IMR-90 (cell line): ENCODE measurements around the gene SPTB. TPM values are rescaled to one million over a fixed set of nuclear protein-coding genes. Genes with fewer than 3 reads are reported as not detected.

Experiments
- ATAC-seq: fragments of 200-7000 bp; cut with Tn5 transposase; 2 replicates; pipeline ENCODE4 v1.9.1; 2020; ENCODE audit warnings: low read depth, mild to moderate bottlenecking, moderate library complexity
- BruUV-seq: library from RNA; stranded (reverse); fragments of 400-500 nt; replicated peaks from 2 replicates; lab custom pipeline; 2021; lab: Mats Ljungman, UMichigan
- CTCF ChIA-PET: fragments of 300-600 bp; formaldehyde crosslinking; extraction: SDS; loops from one replicate; lab custom pipeline; 2021; ENCODE audit warnings: antibody characterized with exemption; lab: Yijun Ruan, JAX
- POLR2A ChIA-PET: fragments of 300-600 bp; sonication (Branson Sonifier 250); formaldehyde crosslinking; loops from one replicate; lab custom pipeline; 2022; ENCODE audit warnings: antibody characterized with exemption; ENCODE audit not compliant: unreplicated experiment; lab: Charles Lee
- DNase-seq: peaks from one replicate; pipeline ENCODE4 v3.0.0; 2013
- H2AFZ ChIP-seq: replicated peaks from 2 replicates; pipeline ENCODE3; 2013; ENCODE audit warnings: low read length, mild to moderate bottlenecking; ENCODE audit not compliant: poor library complexity
- H2AK5ac ChIP-seq: 2 replicates; pipeline ENCODE4 v1.6.1; 2013; ENCODE audit warnings: low read depth, low read length, inconsistent platforms
- H2AK9ac ChIP-seq: replicated peaks from 2 replicates; pipeline ENCODE3; 2013; ENCODE audit warnings: mild to moderate bottlenecking, low read depth, low read length, moderate library complexity; ENCODE audit not compliant: poor library complexity
- H2BK120ac ChIP-seq: 2 replicates; pipeline ENCODE4 v1.6.1; 2013; ENCODE audit warnings: low read depth, low read length, inconsistent platforms
- H2BK15ac ChIP-seq: 3 replicates; pipeline ENCODE4 v1.6.1; 2013; ENCODE audit warnings: low read depth, low read length, inconsistent platforms
- H2BK20ac ChIP-seq: 2 replicates; pipeline ENCODE4 v1.6.1; 2013; ENCODE audit warnings: low read depth, mild to moderate bottlenecking, inconsistent platforms, low read length, moderate library complexity
- H2BK5ac ChIP-seq: 2 replicates; pipeline ENCODE4 v1.6.1; 2013; ENCODE audit warnings: mild to moderate bottlenecking, low read depth, low read length, inconsistent platforms; ENCODE audit not compliant: poor library complexity, severe bottlenecking
- H3K14ac ChIP-seq: replicated peaks from 2 replicates; pipeline ENCODE4 v1.6.1; 2013; ENCODE audit warnings: low read depth, low read length, inconsistent platforms
- H3K18ac ChIP-seq: 2 replicates; pipeline ENCODE4 v1.6.1; 2013; ENCODE audit warnings: low read depth, low read length, control low read depth
- H3K23ac ChIP-seq: 2 replicates; pipeline ENCODE4 v1.6.1; 2013; ENCODE audit warnings: low read depth, low read length, inconsistent platforms
- H3K27ac ChIP-seq: 2 replicates; pipeline ENCODE4 v1.5.1; 2013; ENCODE audit warnings: mild to moderate bottlenecking, control low read depth, low read length; ENCODE audit not compliant: insufficient read depth
- H3K27me3 ChIP-seq: 2 replicates; pipeline ENCODE4 v1.6.1; 2013; ENCODE audit warnings: low read length; ENCODE audit not compliant: control insufficient read depth, insufficient read depth
- H3K36me3 ChIP-seq: 2 replicates; pipeline ENCODE4 v1.6.1; 2013; ENCODE audit warnings: low read length, mixed read lengths; ENCODE audit not compliant: control insufficient read depth, insufficient read depth
- H3K4ac ChIP-seq: 2 replicates; pipeline ENCODE4 v1.6.1; 2013; ENCODE audit warnings: low read depth, low read length, inconsistent platforms
- H3K4me1 ChIP-seq: 2 replicates; pipeline ENCODE4 v1.6.1; 2013; ENCODE audit warnings: low read length, mixed read lengths; ENCODE audit not compliant: control insufficient read depth, insufficient read depth
- H3K4me2 ChIP-seq: 2 replicates; pipeline ENCODE4 v1.6.1; 2013; ENCODE audit warnings: low read depth, mild to moderate bottlenecking, control low read depth, low read length, moderate library complexity
- H3K4me3 ChIP-seq: 2 replicates; pipeline ENCODE4 v1.5.1; 2013; ENCODE audit warnings: low read depth, mild to moderate bottlenecking, control low read depth, low read length, moderate library complexity; ENCODE audit not compliant: insufficient read depth
- H3K56ac ChIP-seq: 2 replicates; pipeline ENCODE4 v1.6.1; 2013; ENCODE audit warnings: low read length, inconsistent platforms; ENCODE audit not compliant: insufficient read depth; ENCODE audit errors: extremely low read depth
- H3K79me1 ChIP-seq, 2 experiments: 2 replicates each; pipeline ENCODE4 v1.6.1; 2013; ENCODE audit warnings: low read length in 2 of 2, inconsistent platforms in 1 of 2, low read depth in 1 of 2
- H3K9ac ChIP-seq: 2 replicates; pipeline ENCODE4 v1.6.1; 2013; ENCODE audit warnings: low read depth, low read length, control low read depth
- H3K9me1 ChIP-seq: 2 replicates; pipeline ENCODE4 v1.6.1; 2013; ENCODE audit warnings: low read length, inconsistent platforms; ENCODE audit not compliant: insufficient read depth
- H3K9me3 ChIP-seq: 2 replicates; pipeline ENCODE4 v1.6.1; 2013; ENCODE audit warnings: low read length; ENCODE audit not compliant: control insufficient read depth, insufficient read depth
- H4K20me1 ChIP-seq: 2 replicates; pipeline ENCODE4 v1.6.1; 2013; ENCODE audit warnings: low read length, inconsistent platforms; ENCODE audit not compliant: insufficient read depth
- H4K5ac ChIP-seq: 2 replicates; pipeline ENCODE4 v1.6.1; 2013; ENCODE audit warnings: mild to moderate bottlenecking, low read depth, low read length, control low read depth
- H4K8ac ChIP-seq, 2 experiments: 2 replicates each; pipeline ENCODE4 v1.6.1; 2013; ENCODE audit warnings: low read depth in 2 of 2, low read length in 2 of 2, control low read depth in 1 of 2, inconsistent platforms in 1 of 2
- H4K91ac ChIP-seq: 2 replicates; pipeline ENCODE4 v1.6.1; 2013; ENCODE audit warnings: low read depth, low read length, inconsistent platforms; ENCODE audit not compliant: insufficient read depth
- CEBPB ChIP-seq: IDR thresholded peaks from 2 replicates; pipeline ENCODE4 v1.6.1; 2012; ENCODE audit warnings: low read depth, low read length, improper control_type of control experiment
- CTCF ChIP-seq: conservative IDR thresholded peaks from 2 replicates; pipeline ENCODE4 v1.5.1; 2012; ENCODE audit warnings: mild to moderate bottlenecking, low read depth, low read length, improper control_type of control experiment
- MAFK ChIP-seq: IDR thresholded peaks from 2 replicates; pipeline ENCODE4 v1.6.1; 2012; ENCODE audit warnings: low read depth, low read length, improper control_type of control experiment
- NFE2L2 ChIP-seq: fragments of 150-350 bp; IDR thresholded peaks from 2 replicates; pipeline ENCODE4 v1.6.1; 2016; ENCODE audit warnings: low read depth, mild to moderate bottlenecking, low read length
- RAD21 ChIP-seq: IDR thresholded peaks from 2 replicates; pipeline ENCODE4 v1.6.1; 2012; ENCODE audit warnings: low read length, improper control_type of control experiment
- SMC3 ChIP-seq: fragments of 150-350 bp; IDR thresholded peaks from 2 replicates; pipeline ENCODE4 v1.6.1; 2016; ENCODE audit warnings: low read depth, mild to moderate bottlenecking, antibody characterized with exemption, low read length, moderate library complexity
- USF2 ChIP-seq: fragments of 150-350 bp; IDR thresholded peaks from 2 replicates; pipeline ENCODE4 v1.6.1; 2017; ENCODE audit warnings: mild to moderate bottlenecking, antibody characterized with exemption, low read length, low read depth
- WGBS, 2 experiments: methylation state at CpG; one replicate each; pipeline versions ENCODE4 v1.1.5 to v1.1.7; 2013; ENCODE audit warnings: missing lambda C conversion rate in 2 of 2; ENCODE audit not compliant: insufficient read length in 1 of 2; ENCODE audit errors: extremely low coverage in 2 of 2; 5-methylcytosine and 5-hydroxymethylcytosine counted together
- dilution Hi-C: fragments of 300-500 bp; cut with HindIII; formaldehyde crosslinking; loops from one replicate; pipeline ENCODE4 v1.14.3; 2018; ENCODE audit warnings: low sequenced_read_pairs; ENCODE audit not compliant: unreplicated experiment
- in situ Hi-C: fragments of 300-500 bp; cut with MboI; formaldehyde crosslinking; loops from 3 replicates; pipeline ENCODE4 v1.14.3; 2019; ENCODE audit warnings: low sequenced_read_pairs, inconsistent platforms, mixed read lengths
- intact Hi-C: fragments of 100-400 bp; cut with micrococcal nuclease; formaldehyde crosslinking; loops from 2 replicates; pipeline ENCODE4 v1.10.0; 2022
- polyA plus RNA-seq, 3 experiments: library from polyadenylated mRNA; depleted of rRNA; stranded (reverse); fragments of >200 nt; gene quantifications; 2 replicates each; pipeline ENCODE4 v1.2.3, GENCODE V29; 2012; ENCODE audit warnings: low replicate concordance in 1 of 3
- total RNA-seq: library from RNA; depleted of rRNA; stranded (reverse); fragments of >200 nt; gene quantifications from 2 replicates; pipeline ENCODE4 v1.2.3, GENCODE V29; 2012

SPTB gene
- total and polyA plus RNA-seq, 2 of the 4 experiments (the other 2 are of a cell fraction): under 0.01 to 0.07 TPM

- H3K56ac ChIP-seq: no peak overlapping the region
- ChIA-PET POLR2A (no interaction called here), CTCF (no interaction called here)
- H2AK9ac ChIP-seq: no peak overlapping the region
- ATAC-seq (no peak), DNase-seq (no peak)
- no peaks in the 10 kb centered on the region for H4K20me1 ChIP-seq
- H2AK5ac ChIP-seq: no peak overlapping the region
- no peaks in the 10 kb centered on the region for H3K79me1 ChIP-seq
- no peak overlapping the region for H3K23ac ChIP-seq
- intact Hi-C loops (no loop called here), in situ Hi-C loops (no loop called here), dilution Hi-C loops (no loop called here)
- H3K9me3 ChIP-seq: peaks cover 9% of the 10 kb centered on the region
- H3K4ac ChIP-seq: no peak overlapping the region
- no peak overlapping the region for H2AFZ ChIP-seq
- H3K14ac ChIP-seq: no peak overlapping the region
- no peak overlapping the region for H4K5ac ChIP-seq
- H3K18ac ChIP-seq: no peak overlapping the region
- no peak overlapping the region for H2BK15ac ChIP-seq
- H3K4me2 ChIP-seq: no peak overlapping the region
- H3K4me3 ChIP-seq: no peak overlapping the region
- H4K91ac ChIP-seq: no peak overlapping the region
- H3K27me3 ChIP-seq: peaks cover 70% of the 10 kb centered on the region
- peaks cover 2% of the 10 kb centered on the region; the same call in 1 of the 2 replicates for H3K4me1 ChIP-seq
- H2BK20ac ChIP-seq: no peak overlapping the region
- H4K8ac ChIP-seq: no peak overlapping the region
- no peaks in the 10 kb centered on the region for H3K9me1 ChIP-seq
- H3K36me3 ChIP-seq: no peaks in the 10 kb centered on the region
- WGBS, 2 experiments: 40% methylated on average over 1 of the region's 4 CpGs; no CpG with 5 or more reads in 1 of the 2 experiments
- no peak overlapping the region for H3K27ac ChIP-seq
- TF ChIP-seq CTCF: no peak
- TF ChIP-seq SMC3: no peak
- no peak for TF ChIP-seq NFE2L2
- TF ChIP-seq RAD21: no peak
- TF ChIP-seq MAFK: no peak
- TF ChIP-seq USF2: no peak
- TF ChIP-seq CEBPB: no peak
- H2BK5ac ChIP-seq: no peak overlapping the region
- BruUV-seq: no TSS peak
- H2BK120ac ChIP-seq: no peak overlapping the region
- H3K9ac ChIP-seq: no peak overlapping the region
These were observed 4.4 kb downstream of the SPTB start for GRCh38 chr14:64875350-64875749.
